Measurements from ENCODE around the gene KRTAP16-1.

The KRTAP16-1 gene

DNA sequence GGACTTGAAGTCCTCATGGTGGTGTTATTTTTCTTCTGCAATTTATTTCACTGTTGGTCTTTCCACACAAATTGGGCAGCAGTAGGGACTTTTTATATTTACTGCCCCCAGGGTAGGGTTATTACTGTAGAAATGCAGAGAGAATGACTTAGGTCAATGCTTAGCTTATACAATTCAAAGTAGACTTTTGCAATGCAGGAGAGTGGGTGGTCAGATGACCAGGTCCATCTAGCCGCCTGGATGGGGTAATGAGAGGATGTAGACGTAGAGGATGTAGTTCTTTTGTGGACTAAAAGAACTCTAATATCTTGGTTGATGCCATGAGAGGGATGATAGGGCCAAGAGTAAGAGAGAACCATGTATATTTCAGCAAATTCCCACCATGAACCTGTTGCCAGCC, 9.1 kb upstream of the KRTAP16-1 start:
- Histone ChIP-seq H3K4me2 (ENCODE audit: low read length) (no peak overlapping the region), H3K79me2 (ENCODE audit: low read length) (no peaks in the 10 kb centered on the region), H4K20me1 (ENCODE audit: insufficient read depth, low read length) (no peaks in the 10 kb centered on the region), H3K27me3 (ENCODE audit: low read depth, low read length) (peaks cover 7% of the 10 kb centered on the region; the same call in 1 of the 2 replicates), H3K9me3 (ENCODE audit: insufficient read depth, low read length) (no peaks in the 10 kb centered on the region), H3K27ac (ENCODE audit: low read length) (no peak overlapping the region), H2AFZ (ENCODE audit: low read depth, low read length) (no peak overlapping the region), H3K36me3 (replicated peaks; ENCODE audit: low read depth, low read length) (no peaks in the 10 kb centered on the region), H3K9ac (ENCODE audit: low read length) (no peak overlapping the region), H3K4me3 (ENCODE audit: low read length) (no peak overlapping the region), H3K4me1 (ENCODE audit: low read length) (no peaks in the 10 kb centered on the region)
- no peak for TF ChIP-seq EZH2phosphoT487 (IDR thresholded peaks at IDR 0.05; ENCODE audit: low read depth)
- TF ChIP-seq, protein P1, sequence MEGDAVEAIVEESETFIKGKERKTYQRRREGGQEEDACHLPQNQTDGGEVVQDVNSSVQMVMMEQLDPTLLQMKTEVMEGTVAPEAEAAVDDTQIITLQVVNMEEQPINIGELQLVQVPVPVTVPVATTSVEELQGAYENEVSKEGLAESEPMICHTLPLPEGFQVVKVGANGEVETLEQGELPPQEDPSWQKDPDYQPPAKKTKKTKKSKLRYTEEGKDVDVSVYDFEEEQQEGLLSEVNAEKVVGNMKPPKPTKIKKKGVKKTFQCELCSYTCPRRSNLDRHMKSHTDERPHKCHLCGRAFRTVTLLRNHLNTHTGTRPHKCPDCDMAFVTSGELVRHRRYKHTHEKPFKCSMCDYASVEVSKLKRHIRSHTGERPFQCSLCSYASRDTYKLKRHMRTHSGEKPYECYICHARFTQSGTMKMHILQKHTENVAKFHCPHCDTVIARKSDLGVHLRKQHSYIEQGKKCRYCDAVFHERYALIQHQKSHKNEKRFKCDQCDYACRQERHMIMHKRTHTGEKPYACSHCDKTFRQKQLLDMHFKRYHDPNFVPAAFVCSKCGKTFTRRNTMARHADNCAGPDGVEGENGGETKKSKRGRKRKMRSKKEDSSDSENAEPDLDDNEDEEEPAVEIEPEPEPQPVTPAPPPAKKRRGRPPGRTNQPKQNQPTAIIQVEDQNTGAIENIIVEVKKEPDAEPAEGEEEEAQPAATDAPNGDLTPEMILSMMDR (IDR thresholded peaks at IDR 0.05; ENCODE audit: low read depth, low read length), result no peak

- Histone ChIP-seq H4K20me1 (ENCODE audit: insufficient read depth, low read length) (no peaks in the 10 kb centered on the region), H3K9me3 (ENCODE audit: insufficient read depth, low read length) (no peaks in the 10 kb centered on the region), H3K4me1 (ENCODE audit: low read length) (no peaks in the 10 kb centered on the region), H3K9ac (ENCODE audit: low read length) (no peak overlapping the region), H2AFZ (ENCODE audit: low read depth, low read length) (no peak overlapping the region), H3K27me3 (ENCODE audit: low read depth, low read length) (peaks cover 25% of the 10 kb centered on the region), H3K4me2 (ENCODE audit: low read length) (no peak overlapping the region), H3K36me3 (replicated peaks; ENCODE audit: low read depth, low read length) (no peaks in the 10 kb centered on the region), H3K79me2 (ENCODE audit: low read length) (no peaks in the 10 kb centered on the region), H3K27ac (ENCODE audit: low read length) (no peak overlapping the region), H3K4me3 (ENCODE audit: low read length) (no peak overlapping the region)
- no peak for TF ChIP-seq EZH2phosphoT487 (IDR thresholded peaks at IDR 0.05; ENCODE audit: low read depth)
Observed at GRCh38 chr17:41315814-41316445, 6.8 kb upstream of the KRTAP16-1 start.

DNA sequence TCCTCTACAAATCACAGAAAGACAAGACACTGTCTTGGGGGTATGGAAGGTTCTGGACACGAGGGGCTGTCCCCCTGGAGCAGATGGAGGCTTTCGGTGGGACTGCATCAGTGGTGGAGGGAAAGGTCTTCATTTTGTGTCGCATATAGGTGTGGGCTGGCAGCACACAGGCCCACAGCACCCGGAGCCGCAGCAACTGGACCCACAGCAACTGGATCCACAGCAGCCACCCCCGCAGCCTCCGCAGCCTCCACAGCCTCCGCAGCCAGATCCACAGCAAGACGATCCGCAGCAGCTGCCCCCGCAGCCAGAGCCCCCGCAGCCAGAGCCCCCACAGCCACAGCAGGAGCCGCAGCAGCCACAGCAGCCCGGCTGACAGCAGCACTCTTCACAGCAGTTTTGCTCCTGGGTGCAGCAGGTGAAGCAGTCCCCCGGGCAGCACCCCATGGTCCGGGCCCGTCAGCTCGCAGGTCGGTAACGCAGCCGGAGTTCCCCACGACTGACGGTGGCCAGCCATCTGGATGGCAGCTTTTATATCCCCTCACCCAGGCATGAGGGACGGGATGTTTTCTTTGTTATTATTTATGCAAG, 6.2 kb upstream of the KRTAP16-1 start, which contains the start of gene KRTAP17-1:
Gene KRTAP17-1 (minus strand): TSS at position 507 of the 591 bp plus-strand sequence. CDS start 60 bp downstream, at position 447.
- no peak for TF ChIP-seq EZH2phosphoT487 (IDR thresholded peaks at IDR 0.05; ENCODE audit: low read depth)
- TF ChIP-seq, protein P1 (IDR thresholded peaks at IDR 0.05; ENCODE audit: low read depth, low read length), result no peak
- H3K9me3 ChIP-seq (ENCODE audit: insufficient read depth, low read length), result no peaks in the 10 kb centered on the region
- no peak within 1 kb of the TSS for H3K27ac ChIP-seq (ENCODE audit: low read length)

DNA sequence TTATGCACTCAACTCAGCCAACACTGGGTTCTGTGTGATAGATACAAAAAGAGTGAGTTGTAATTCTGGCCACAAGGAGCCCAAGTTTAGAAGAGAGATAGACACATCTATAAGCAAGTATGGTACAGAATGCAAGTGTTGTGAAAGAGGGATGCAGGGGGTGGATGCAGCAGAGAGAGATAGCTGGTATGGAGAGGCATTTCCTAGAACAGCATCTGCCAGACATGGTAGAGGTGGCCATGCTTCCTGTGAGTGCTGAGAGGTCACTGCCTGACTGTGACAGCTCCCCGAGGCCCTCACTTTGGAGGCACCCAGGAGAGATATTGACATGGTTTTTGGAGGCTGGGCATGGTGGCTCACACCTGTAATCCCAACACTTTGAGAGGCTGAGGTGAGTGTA, 2.0 kb upstream of the KRTAP16-1 start:
- Histone ChIP-seq H3K9ac (ENCODE audit: low read length) (no peak overlapping the region), H3K79me2 (ENCODE audit: low read length) (no peaks in the 10 kb centered on the region), H3K36me3 (replicated peaks; ENCODE audit: low read depth, low read length) (no peaks in the 10 kb centered on the region), H3K27ac (ENCODE audit: low read length) (no peak overlapping the region), H2AFZ (ENCODE audit: low read depth, low read length) (no peak overlapping the region), H3K4me2 (ENCODE audit: low read length) (no peak overlapping the region), H3K4me3 (ENCODE audit: low read length) (no peak overlapping the region), H3K9me3 (ENCODE audit: insufficient read depth, low read length) (no peaks in the 10 kb centered on the region), H4K20me1 (ENCODE audit: insufficient read depth, low read length) (no peaks in the 10 kb centered on the region), H3K27me3 (ENCODE audit: low read depth, low read length) (peaks cover 26% of the 10 kb centered on the region), H3K4me1 (ENCODE audit: low read length) (peaks cover 6% of the 10 kb centered on the region; the same call in 1 of the 2 replicates)
- TF ChIP-seq EZH2phosphoT487 (IDR thresholded peaks at IDR 0.05; ENCODE audit: low read depth), result no peak
- TF ChIP-seq, protein P1 (IDR thresholded peaks at IDR 0.05; ENCODE audit: low read depth, low read length), result no peak

More for the DNA sequence above, 6.2 kb upstream of the KRTAP16-1 start, which contains the start of gene KRTAP17-1:
- Histone ChIP-seq H3K27me3 (ENCODE audit: low read depth, low read length) (peaks cover 29% of the 10 kb centered on the region), H3K79me2 (ENCODE audit: low read length) (no peaks in the 10 kb centered on the region), H3K4me1 (ENCODE audit: low read length) (no peaks in the 10 kb centered on the region), H3K4me3 (ENCODE audit: low read length) (no peak within 1 kb of the TSS), H3K4me2 (ENCODE audit: low read length) (no peak within 1 kb of the TSS), H3K36me3 (replicated peaks; ENCODE audit: low read depth, low read length) (no peaks in the 10 kb centered on the region), H4K20me1 (ENCODE audit: insufficient read depth, low read length) (no peaks in the 10 kb centered on the region), H3K9ac (ENCODE audit: low read length) (no peak within 1 kb of the TSS), H2AFZ (ENCODE audit: low read depth, low read length) (no peak within 1 kb of the TSS)
